Activated CD4-positive, alpha-beta T cell treated with anti-CD3 and anti-CD28 coated beads, Interleukin-2, amount 50 U/mL, for 16 hours (primary cell): ENCODE measurements around the gene ZMIZ2.
"Not testable (repeated sequence)": the region's sequence is repeated elsewhere in the genome, so short reads cannot be mapped to it uniquely, and the experiment has no call there.

Experiments used
- DNase-seq: peaks from one replicate; pipeline ENCODE4 v3.0.0-alpha.2; 2020

Gene ZMIZ2

DNA sequence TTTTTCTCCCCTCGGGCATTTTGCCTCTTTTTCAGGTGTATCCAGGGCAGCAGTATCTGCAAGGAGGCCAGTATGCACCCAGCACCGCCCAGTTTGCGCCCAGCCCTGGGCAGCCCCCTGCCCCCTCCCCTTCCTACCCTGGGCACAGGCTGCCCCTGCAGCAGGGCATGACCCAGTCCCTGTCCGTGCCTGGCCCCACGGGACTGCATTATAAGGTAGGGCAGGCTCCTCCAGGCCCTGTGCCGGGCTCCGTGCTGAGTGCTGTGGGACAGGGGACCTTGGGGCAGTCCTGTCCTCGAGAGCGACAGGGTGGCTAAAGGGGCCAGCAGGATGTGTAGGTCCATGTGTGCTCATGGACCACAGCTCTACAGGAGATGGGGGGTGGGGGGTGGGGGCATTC is 10.6 kb downstream of the ZMIZ2 start:
- DNase-seq: no peak

DNA sequence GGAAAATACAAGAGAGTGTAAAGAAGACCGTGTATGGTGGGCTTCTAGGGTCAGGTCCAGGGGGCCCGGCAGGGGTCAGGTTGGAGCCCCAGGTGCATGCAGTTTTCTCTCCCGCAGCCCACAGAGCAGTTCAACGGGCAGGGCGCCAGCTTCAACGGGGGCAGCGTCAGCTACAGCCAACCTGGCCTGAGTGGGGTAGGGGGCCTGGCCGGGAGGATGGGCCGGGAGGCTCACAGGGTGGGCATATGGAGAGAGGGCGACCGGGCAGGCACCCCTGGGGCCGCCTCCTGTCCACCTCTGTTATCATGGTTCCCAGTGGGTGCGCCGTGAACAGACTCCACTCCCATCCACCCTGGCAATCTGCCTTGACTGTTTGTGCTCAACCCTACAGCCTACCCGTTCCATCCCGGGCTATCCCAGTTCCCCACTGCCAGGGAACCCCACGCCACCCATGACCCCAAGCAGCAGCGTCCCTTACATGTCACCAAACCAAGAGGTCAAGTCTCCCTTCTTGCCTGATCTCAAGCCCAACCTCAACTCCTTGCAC is 11.5 kb downstream of the ZMIZ2 start:
- DNase-seq: no peak

DNA sequence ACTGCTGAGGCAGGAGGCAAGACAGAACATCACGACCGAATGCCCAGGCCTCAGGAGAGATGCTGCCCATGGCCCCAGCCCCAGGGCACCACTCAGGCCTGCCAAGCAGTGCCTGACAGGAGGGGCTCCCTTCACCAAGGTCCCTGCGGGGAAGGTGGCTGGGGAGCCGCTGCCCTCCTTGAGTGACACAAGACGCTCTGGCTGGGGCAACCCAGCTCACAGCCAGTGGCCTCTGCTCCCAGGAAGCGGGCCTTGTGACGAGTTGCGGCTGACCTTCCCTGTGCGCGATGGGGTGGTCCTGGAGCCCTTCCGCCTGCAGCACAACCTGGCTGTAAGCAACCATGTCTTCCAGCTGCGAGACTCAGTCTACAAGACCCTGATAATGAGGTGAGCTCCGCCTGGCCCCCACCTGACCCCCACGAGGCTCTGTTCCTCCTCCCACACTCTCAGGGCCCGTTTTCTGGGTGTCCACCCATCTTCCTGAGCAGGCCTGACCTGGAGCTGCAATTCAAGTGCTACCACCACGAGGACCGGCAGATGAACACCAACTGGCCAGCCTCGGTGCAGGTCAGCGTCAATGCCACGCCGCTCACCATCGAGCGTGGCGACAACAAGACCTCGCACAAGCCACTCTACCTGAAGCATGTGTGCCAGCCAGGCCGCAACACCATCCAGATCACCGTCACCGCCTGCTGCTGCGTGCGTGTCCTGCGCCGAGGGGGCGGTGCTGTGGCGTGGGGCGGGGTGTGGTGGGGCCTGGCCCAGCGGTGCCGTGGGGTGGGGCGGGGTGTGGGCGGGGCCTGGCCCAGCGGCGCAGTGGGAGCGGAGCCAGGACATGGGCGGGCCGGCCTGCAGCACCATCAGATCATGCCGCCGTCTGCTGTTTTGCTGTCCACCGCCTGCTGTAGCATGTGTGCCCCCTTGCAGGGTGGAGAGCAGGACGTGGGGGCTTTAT is 12.8 kb downstream of the ZMIZ2 start:
- no peak for DNase-seq

DNA sequence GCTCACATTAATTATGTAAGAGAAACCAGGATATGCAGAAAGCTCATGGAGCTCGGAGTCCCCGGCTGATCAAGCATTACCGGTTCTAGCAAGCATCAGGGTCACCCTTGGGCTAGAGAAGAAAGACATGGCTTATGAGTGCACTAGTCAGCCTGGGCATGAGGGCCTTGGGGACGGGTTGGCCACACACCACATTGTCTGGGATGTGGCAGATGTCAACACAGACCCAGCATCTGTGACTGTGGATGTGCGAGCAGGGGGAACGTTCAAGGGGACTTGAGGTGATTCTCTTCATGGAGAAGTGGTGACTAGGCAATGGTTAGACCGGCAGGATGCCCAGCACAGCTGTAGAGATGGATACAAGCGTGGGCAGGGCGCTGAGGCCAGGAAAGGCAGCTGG is 13.7 kb downstream of the ZMIZ2 start:
- DNase-seq: no peak

DNA sequence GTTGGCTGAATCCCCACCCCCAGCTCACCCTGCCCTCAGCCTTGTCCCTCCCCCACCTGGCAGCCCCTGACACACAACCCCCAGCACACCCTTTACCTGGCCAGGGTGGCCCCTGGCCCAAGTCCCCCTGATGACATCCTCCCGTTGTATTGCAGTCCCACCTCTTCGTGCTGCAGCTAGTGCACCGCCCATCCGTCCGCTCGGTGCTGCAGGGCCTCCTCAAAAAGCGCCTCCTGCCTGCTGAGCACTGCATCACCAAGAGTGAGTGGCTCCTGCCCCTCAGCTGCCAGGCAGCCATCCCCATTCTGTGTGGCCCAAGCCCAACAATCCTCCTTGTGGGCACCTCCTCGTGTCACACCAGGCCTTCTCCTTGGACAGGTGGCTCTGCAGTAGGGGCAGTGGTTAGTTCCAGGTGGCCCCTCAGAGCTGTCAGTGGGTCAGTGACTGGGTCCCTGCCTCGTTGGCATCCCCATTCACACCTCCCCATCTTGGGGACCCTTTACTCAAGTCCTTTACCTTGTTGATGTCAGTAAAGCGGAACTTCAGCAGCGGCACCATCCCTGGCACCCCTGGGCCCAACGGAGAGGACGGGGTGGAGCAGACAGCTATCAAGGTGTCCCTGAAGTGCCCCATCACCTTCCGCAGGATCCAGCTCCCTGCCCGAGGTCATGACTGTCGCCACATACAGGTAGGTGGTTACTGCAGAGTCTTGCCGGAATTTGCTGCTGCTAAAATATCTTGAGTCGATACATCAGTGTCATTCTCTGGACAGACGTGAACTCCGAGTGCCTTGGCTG is 14.3 kb downstream of the ZMIZ2 start:
- no peak for DNase-seq

DNA sequence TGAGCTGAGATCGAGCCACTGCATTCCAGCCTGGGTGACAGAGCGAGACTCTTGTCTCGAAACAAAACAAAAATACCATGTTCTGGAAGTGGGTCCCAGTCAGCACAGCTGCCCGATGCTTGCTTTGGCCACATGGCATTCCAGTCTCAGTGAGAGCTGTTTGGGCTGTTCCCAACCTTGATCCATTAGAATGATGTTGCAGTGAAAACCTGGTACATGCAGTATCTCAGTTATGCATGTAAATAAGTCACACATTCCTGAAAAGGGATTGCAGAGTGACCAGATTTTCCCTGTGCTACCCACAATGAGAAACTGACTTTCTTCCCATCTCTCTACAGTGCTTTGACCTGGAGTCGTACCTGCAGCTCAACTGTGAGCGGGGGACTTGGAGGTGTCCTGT is 15.4 kb downstream of the ZMIZ2 start:
- no peak for DNase-seq

DNA sequence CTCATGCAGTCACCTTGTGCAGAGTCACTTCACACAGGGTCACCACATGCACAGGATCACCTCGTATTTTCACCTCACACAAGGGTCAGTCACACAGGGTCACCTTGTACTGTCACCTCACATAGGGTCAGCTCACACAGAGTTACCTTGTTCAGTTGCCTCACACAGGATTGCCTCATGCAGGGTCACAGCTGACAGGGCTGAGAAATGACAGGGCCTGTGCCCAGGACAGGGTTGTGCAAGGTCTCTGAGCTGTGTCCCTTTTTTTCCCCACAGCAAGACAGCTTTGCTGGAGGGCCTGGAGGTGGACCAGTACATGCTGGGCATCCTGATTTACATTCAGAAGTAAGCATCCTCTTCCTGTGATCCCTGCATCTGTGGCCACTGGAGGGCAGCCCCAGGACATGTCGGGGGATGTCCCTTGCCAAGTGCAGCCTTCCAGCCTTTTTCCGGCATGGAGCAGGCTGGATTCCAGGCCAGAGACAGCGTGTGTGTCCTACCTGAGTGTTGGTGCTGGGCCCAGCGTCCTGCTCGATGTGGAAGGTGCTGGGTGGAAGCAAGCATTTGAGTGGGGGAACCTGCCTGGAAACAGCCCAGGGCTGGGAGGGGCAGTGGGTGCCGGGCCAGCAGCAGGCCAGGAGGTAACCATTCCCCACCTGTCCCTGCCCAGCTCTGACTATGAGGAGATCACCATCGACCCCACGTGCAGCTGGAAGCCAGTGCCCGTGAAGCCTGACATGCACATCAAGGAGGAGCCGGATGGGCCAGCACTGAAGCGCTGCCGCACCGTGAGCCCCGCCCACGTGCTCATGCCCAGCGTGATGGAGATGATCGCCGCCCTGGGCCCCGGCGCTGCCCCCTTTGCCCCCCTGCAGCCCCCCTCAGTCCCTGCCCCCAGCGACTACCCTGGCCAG is 16.3 kb downstream of the ZMIZ2 start:
- no peak for DNase-seq

DNA sequence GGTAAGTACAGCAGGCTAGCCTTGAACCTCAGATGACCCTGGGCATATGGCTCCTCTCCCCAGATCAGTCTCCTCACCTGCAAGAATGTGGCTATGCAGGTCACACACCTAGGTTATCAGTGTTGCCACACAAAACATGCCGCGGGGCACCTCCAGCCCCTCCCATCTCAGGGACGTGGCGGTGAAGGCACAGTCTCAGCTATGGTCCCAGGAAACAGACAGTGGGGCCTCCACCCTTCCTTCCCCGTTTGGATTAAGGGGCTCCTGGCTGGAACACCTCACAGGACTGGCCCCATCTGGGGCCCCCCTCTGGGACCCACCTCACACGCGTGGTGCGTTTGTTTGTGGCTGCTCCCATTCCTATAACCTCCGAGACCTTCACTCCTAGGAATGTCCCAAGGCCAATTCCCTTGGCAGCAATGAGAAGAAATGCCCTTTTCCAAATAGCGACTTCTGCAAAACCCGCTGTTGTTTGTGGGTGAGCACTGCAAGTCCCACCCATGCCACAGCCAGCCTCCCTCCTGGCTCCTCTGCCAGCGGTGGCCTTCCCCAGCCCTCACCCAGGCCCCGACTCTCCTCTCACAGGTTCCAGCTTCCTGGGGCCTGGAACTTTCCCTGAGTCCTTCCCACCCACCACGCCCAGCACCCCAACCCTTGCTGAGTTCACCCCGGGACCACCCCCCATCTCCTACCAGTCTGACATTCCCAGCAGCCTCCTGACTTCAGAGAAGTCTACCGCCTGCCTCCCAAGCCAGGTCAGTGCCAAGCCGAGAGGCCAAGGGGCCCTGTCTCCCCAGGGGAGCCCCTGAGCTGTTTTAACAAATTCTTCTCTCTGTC is 17.1 kb downstream of the ZMIZ2 start:
- DNase-seq: no peak

DNA sequence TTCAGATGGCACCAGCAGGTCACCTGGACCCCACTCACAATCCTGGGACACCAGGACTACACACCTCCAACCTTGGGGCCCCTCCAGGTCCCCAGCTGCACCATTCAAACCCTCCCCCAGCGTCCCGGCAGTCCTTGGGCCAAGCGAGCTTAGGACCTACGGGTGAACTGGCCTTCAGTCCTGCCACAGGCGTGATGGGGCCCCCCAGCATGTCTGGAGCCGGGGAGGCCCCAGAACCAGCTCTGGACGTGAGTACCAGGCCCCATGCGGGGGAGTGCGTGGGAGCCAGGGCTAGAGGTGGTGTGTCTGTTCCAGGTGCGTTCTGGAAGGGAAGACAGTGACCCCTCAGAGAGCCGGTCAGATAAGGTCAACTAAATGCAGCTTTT is 17.8 kb downstream of the ZMIZ2 start:
- DNase-seq: no peak

DNA sequence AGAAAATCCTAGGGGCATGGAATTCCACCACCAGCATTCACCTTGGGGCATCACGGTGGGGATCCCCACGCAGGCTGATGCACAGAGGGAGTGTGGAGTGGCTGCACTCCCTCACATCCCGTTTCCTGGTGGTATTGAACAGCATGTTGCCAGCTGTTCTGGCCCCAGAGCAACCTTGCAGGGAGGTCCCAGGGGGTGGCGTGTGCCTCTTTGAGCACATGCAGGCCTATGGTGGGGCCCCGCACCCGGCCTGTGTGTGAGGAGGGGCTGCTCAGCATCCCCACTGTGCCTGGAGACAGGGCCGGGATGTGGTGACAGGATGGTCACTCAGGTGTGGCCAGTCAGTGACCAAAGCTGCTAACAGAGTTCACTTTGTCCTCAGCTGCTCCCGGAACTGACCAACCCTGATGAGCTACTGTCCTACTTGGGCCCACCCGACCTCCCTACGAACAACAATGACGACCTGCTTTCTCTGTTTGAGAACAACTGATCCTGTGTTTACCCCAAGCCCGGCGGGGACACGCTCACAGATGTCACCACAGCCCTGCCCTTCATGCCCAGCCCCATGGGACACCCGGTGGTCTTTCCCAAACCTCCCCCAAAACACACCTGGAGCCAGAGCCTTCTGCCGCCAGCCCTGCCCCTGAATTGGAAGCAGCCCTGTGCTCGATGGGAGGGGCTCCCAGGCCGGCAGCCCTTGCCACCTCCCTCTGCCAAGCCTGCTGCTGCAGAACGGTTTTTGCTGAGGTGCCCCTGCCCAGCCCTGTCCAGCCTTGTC is 18.7 kb downstream of the ZMIZ2 start:
- DNase-seq: no peak

DNA sequence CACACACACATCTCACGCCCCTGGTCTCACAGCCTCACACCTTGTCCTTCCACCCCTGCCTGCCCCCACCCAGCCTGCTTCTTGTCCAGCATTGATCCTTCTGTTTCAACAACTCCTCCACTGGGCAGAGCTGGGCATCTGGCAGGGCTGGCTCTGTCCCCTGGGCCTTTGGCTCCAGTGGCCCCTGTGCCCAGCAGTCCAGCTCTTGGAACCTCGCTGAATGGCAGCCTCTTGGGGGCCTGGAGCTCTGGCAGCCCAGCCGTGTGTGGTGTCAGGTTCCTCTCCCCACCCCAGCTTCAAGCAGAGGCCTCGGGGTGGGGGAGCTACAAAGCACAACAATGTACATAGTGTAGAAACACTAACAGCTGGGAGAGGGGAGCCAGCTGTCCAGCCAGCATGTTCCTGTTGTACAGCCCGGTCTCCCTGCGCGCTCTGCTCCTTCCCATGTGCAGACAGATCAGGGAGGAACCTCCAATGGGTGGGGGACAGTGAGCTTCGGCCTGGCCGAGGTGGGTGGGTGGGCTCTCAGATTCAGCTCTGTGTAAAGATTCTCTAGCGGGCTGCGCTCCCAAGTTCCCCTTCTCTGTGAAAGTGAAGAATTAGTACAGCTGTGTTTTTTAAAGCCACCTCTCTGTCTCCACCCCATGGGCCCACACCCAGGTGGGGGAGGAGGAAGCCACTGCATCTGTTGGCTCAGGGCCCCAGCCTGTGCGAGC is 19.4 kb downstream of the ZMIZ2 start:
- no peak for DNase-seq

DNA sequence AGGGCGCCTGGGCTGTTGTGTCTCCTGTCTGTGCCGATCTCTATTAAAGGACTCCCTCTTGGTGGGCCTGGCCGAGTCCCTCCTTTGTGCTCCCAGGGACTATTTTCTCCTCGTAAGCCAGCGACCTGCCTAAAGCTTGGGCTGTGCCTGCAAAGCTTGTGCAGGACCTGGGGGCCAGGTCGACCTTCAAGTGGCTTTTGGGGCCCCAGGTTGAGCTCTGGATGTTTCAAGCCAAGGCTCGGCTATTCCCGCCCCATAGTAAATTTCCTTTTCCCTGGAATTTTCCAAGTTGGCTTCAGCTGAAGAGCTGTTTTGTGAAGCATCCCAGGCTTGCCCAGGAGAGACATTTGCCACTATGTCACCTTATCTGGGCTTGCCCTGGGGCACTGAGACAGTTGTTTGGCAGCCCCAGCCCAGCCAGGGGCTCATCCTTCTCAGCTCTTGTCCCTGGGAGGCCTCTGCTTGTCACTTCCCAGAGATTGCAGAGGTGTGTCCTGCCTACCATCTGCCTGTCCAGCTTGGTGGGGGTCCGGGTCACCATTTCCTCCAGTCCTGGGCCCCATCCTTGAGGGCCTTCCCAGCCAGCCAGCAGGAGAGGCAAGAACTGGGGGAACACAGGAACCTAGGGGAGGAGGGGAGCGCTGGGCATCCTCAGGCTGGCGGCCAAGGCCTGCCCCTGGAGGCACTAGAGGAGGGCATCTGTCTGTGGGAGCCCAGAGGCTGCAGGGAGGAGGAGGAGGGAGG is 20.2 kb downstream of the ZMIZ2 start:
- no peak for DNase-seq

DNA sequence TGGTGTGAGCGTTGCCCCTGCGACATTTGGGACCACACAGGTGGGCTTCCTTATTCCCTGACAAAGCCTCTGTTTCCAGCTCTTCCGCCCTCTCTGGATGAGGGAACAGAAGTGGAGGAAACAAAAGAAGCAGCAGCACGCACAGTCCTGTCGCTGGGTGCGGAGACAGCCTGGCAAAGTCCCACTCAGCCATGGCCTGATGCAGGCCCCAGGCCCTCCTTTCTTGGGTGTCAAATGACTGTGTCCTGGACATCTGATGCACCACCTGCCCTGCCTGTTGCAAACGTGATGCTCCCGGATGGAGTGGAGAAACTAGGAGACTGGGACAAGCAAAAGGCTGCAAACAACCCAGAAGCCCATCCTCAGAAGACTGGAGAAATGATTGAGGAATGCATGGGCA is 20.7 kb downstream of the ZMIZ2 start:
- no peak for DNase-seq

DNA sequence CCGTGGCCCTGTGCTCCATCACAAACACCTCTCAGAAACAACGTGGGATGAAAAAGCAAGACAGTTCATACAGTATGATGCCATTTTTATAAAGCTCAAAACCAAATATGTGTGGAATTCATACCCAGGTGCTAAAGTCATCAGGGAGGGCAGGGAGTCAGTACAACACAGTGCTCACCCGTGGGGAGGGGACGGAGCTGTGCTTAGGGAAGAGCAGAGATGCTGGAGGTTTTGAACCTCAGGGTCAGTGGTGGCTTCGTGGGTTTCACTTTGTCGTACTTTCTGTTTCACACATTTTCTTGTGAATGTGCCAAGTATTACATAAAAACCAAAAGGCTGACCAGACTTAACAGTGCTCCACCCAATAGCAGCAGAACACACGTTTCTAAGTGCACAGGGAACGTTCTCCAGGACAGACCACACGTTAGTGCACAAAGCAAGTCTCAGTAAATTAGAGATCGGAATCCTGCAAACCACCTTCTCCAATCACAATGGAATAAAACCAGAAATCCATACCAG is 21.2 kb downstream of the ZMIZ2 start:
- DNase-seq: peak; percentile 35

DNA sequence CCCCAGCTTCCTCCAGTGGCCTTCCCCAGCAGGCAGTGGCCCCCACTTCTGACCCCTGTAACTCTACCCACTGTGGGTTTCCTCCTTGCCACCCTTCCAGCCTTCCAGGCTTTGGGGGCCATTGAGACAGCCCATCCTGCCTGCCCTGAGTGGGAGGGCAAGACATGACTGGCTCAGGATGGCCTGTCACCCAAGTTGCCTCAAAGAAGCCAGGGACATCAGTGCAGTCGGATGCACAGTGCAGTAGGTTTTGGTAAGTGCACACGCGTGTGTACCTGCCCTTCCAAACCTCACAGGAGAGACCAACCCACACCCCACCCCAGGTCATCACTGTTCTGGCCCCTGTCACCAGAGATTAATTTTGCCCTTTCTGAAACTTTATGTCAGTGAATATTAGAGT is 22.7 kb downstream of the ZMIZ2 start:
- no peak for DNase-seq

DNA sequence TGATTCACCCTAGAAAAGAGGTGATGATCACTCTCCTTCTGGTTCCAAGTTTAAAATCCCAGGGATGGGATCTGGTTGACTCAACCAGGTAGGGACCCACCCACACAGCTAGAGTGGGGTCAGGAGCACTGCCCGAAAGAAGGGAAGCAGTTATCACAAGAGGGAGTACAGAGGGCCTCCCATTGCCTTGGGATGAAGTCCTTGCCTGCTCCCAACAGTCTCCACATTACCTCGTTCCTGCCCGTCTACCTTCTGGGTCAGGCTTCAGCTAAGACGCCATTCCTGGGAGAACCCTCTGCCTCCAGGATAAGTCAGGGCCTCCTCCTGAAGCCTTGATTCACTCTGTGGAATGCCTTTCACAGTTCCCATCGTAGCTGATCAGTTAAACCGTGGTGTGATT is 23.8 kb downstream of the ZMIZ2 start:
- DNase-seq: no peak

DNA sequence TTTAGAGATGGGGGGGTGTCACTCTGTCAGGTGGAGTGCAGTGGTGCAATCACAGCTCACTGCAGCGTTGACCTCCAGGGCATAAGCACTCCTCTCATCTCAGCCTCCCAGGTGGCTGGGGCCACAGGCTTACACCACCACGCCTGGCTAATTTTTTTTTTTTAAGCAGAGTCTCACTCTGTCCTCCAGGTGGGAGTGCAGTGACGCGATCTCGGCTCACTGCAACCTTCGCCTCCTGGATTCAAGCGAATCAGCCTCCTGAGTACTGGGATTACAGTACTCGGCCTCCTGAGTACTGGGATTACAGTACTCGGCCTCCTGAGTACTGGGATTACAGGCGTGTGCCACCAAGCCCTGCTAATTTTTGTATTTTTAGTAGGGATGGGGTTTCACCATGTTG is 24.2 kb downstream of the ZMIZ2 start:
- DNase-seq: no peak

DNA sequence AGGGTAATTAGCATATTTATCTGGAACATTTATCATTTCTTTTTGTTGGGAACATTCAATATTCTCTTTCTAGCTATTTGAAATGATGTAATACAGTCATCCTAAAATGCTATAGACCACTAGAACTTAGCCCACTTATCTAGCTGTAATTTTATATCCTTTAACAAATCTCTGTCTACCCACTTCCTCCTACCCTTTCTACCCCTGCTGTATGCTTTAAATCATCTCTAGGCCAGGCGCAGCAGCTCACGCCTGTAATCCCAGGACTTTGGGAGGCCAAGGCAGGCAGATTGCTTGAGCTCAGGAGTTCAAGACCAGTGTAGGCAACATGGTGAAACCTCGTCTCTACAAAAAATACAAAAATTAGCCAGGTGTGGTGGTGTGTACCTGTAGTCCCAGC is 25.8 kb downstream of the ZMIZ2 start:
- not testable (repeated sequence) for DNase-seq

DNA sequence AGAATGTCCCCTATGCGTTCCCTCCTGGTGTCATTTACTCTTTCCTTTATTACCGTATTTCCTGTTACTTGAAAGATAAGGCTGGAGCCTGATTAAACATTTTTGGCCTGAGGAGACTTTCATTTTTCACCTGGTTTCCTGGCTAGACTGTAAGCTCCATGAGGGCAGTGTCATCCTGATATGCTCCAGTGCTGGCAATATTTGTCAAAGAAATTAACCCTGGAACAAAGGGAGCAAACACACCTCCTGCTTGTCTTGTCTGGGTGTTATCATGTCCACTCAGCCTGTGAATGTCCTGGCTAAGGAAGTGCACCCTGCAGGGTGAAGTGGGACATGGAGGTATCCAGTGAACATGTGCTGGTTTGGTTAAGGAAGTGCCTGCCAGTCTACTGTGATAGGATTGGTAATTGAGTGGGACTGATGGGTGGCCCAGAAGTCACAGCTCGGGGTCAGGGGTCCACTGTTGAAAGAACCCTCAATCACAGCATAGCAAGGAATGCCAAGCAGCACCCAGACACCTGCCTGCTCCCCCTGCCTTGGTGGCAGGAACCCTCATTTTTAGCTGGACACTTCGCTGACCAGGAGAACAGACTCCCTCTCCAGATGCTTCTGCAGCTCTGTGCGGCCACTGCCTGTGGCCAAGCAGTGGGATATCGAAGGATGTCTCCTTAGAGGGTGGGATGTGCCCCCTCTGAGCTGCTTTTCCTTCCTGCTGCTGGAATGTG is 26.9 kb downstream of the ZMIZ2 start:
- DNase-seq: no peak
